ENCODE data around the gene NRARP.

GRCh38 chr9:137306850-137307254, 4.8 kb upstream of the NRARP start:
- TF ChIP-seq, protein P1, sequence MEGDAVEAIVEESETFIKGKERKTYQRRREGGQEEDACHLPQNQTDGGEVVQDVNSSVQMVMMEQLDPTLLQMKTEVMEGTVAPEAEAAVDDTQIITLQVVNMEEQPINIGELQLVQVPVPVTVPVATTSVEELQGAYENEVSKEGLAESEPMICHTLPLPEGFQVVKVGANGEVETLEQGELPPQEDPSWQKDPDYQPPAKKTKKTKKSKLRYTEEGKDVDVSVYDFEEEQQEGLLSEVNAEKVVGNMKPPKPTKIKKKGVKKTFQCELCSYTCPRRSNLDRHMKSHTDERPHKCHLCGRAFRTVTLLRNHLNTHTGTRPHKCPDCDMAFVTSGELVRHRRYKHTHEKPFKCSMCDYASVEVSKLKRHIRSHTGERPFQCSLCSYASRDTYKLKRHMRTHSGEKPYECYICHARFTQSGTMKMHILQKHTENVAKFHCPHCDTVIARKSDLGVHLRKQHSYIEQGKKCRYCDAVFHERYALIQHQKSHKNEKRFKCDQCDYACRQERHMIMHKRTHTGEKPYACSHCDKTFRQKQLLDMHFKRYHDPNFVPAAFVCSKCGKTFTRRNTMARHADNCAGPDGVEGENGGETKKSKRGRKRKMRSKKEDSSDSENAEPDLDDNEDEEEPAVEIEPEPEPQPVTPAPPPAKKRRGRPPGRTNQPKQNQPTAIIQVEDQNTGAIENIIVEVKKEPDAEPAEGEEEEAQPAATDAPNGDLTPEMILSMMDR (conservative IDR thresholded peaks at IDR 0.05; ENCODE audit: low read length), result no peak
- no peak for TF ChIP-seq EZH2phosphoT487 (IDR thresholded peaks at IDR 0.05; ENCODE audit: borderline replicate concordance, low read depth, low read length)
